Measurements from ENCODE around the gene GPR87. TPM values are rescaled to one million over a fixed set of nuclear protein-coding genes. Genes with fewer than 3 reads are reported as not detected.

The GPR87 gene
- total RNA-seq, 1 experiment from 2014 or later: 3.8 TPM

- no peak for TF ChIP-seq REST (IDR thresholded peaks at IDR 0.05; ENCODE audit: low read depth)
- no peak for TF ChIP-seq POLR2A (IDR thresholded peaks at IDR 0.05; ENCODE audit: borderline replicate concordance, extremely low read depth, insufficient read depth, insufficient read length)
- no peak for TF ChIP-seq ELF1 (IDR thresholded peaks at IDR 0.05; ENCODE audit: borderline replicate concordance, low read depth)
- TF ChIP-seq YY1 (IDR thresholded peaks at IDR 0.05; ENCODE audit: extremely low read depth, insufficient replicate concordance, low read depth, low read length): no peak
- TF ChIP-seq CEBPB (IDR thresholded peaks at IDR 0.05; ENCODE audit: low read depth): no peak
- no peak for TF ChIP-seq POLR2AphosphoS5 (IDR thresholded peaks at IDR 0.05; ENCODE audit: low read depth, low read length)
Observed at GRCh38 chr3:151320131-151320530, 3.5 kb upstream of the GPR87 start (continued).

GRCh38 chr3:151319628-151320027, 3.0 kb upstream of the GPR87 start:
- Histone ChIP-seq H2AFZ (ENCODE audit: low read depth, low read length, poor library complexity, severe bottlenecking) (no peak overlapping the region), H3K4me1 (ENCODE audit: control insufficient read depth in 1 of 2, insufficient read depth in 2 of 2, low read length in 2 of 2) (peaks cover 43 to 46% of the 10 kb centered on the region in 2 experiments), H3K9me2 (ENCODE audit: insufficient read depth) (no peaks in the 10 kb centered on the region), H3K79me2 (ENCODE audit: insufficient read depth, low read length) (no peaks in the 10 kb centered on the region), H3K9ac (ENCODE audit: low read length) (no peak overlapping the region), H3K27ac (ENCODE audit: low read depth, low read length) (no peak overlapping the region), H3K4me2 (ENCODE audit: low read length) (no peak overlapping the region), H3K4me3 (replicated peaks in 1 of 2; ENCODE audit: low read depth in 1 of 2, low read length in 2 of 2) (no peak overlapping the region), H3K36me3 (ENCODE audit: control insufficient read depth in 1 of 2, insufficient read depth in 2 of 2, low read length in 2 of 2) (no peaks in the 10 kb centered on the region), H3K9me3 (ENCODE audit: control insufficient read depth in 1 of 2, insufficient read depth in 1 of 2, low read depth in 1 of 2, low read length in 2 of 2) (no peaks in the 10 kb centered on the region), H3K27me3 (ENCODE audit: insufficient read depth, low read length) (no peaks in the 10 kb centered on the region), H4K20me1 (ENCODE audit: insufficient read depth) (no peaks in the 10 kb centered on the region)
- ChIA-PET CTCF (interaction anchor here (1.6 kb wide), 1 partner anchor 8 kb away, joined by 5 read pairs; no protein-coding TSS in a partner anchor), RAD21 (ENCODE audit: low non-redundant PET in 1 of 2, low total read pairs in 2 of 2, uncharacterized antibody in 2 of 2, unreplicated experiment in 2 of 2) (no interaction called here), POLR2A (no interaction called here)
- intact Hi-C loops (cut with micrococcal nuclease): no loop called here
- ATAC-seq: no peak
- no TSS peak for BruUV-seq (replicated peaks)
- DNase-seq (ENCODE audit: low read depth, low spot score): no peak
- TF ChIP-seq SRF (IDR thresholded peaks at IDR 0.05; ENCODE audit: low read depth) (no peak), TCF7L2 (IDR thresholded peaks at IDR 0.05; ENCODE audit: borderline replicate concordance, extremely low read depth, insufficient read depth, insufficient read length) (no peak), YY1 (IDR thresholded peaks at IDR 0.05; ENCODE audit: extremely low read depth, insufficient replicate concordance, low read depth, low read length) (no peak), ELF1 (IDR thresholded peaks at IDR 0.05; ENCODE audit: borderline replicate concordance, low read depth) (no peak), EZH2 (IDR thresholded peaks at IDR 0.05) (no peak), SIN3A (IDR thresholded peaks at IDR 0.05; ENCODE audit: low read depth) (no peak), EZH2phosphoT487 (IDR thresholded peaks at IDR 0.05; ENCODE audit: borderline replicate concordance) (no peak), CBX3 (IDR thresholded peaks at IDR 0.05; ENCODE audit: low read depth) (no peak), FOSL1 (IDR thresholded peaks at IDR 0.05; ENCODE audit: low read depth) (no peak), CEBPB (IDR thresholded peaks at IDR 0.05; ENCODE audit: low read depth) (no peak), RAD21 (IDR thresholded peaks at IDR 0.05; ENCODE audit: low read depth) (no peak), POLR2AphosphoS5 (IDR thresholded peaks at IDR 0.05; ENCODE audit: low read depth, low read length) (no peak), MAX (IDR thresholded peaks at IDR 0.05) (no peak)
